Stimulated activated CD4-positive, alpha-beta T cell treated with anti-CD3 and anti-CD28 coated beads, Interleukin-1b, Interleukin-23, amount 100 ng/mL, for 4 hours (primary cell): ENCODE data around the gene RBM20.

ENCODE experiments used
- DNase-seq, 2 donors: peaks; one replicate each; pipeline ENCODE4 v3.0.0-alpha.2; 2020; ENCODE audit warnings: low read depth in 2 of 2

RBM20 gene

DNA sequence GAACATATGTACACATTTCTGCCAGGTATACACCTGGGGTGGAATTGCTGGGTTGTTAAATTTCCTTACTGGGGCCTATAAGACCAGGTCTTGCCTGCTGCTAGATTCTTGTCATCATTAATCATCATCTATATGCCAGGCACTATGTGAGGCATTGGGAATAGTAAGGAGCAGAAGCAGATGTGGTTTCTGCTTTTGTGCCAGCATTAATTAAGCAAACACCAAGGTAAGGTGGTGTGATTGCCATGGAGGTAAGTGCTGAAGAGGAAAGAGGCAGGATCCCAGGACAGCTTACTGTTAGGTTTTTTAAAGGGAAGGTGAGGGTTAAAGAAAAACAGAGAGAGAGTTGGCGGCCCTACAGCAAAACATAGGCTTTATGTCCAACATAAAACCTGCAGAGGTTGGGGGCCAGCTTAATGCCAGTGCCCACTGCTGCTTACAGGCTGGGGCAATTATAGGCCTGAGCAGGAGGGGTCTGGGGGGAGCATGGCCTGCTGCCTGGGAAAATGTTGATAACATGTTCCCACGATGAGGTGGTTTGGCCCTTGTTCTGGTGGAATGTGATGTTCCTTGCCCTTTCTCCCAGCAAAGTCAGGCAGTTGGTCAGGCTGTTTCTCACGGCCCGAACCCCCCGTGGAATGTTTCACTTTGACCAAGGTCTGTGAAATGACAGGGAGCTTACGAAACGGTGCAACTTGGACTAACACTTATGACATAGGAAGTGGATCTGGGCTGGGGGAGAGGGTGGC lies 93.9 kb downstream of the RBM20 start:
- no peak for DNase-seq

GRCh38 chr10:110739811-110740271 lies 95.7 kb downstream of the RBM20 start:
- no peak for DNase-seq

DNA sequence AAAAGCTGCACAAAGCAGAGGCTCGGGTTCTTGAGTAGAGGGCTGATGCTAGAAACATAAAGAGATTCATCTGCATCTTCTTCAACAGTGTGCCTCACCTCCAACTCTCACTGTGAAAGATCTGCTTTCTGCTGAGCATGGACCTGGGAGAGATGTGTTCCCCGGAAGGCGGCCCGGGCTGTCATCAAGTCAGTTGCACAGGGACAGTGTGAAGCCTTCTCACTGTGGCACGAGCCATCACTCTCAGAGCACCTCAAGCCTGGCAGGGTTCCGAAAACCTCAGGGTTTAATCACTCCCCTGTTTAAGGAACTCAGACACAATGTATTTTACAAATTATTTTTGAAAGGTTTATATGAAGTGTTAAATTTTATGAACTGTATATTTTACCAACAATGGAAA lies 98.7 kb downstream of the RBM20 start:
- no peak for DNase-seq

DNA sequence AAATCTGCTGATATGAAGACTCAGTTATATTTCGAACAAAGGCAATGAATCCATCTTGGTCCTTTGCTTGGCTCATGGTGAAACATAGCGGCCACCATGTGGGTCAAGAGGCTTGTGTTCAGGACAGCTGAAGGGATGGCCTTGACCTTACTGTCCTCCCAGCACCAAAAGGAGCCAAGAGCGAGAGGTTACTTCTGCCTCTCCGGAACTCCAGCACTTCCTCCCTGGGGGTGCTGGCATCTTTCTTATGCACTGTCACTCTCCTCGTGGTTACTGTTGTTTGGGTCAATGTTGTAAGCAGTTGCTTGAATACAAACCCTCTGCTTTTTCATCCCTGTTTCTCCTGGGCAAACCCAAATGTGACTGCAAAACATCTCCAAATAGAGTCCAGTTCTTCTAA lies 100.6 kb downstream of the RBM20 start:
- DNase-seq = no peak

- peak; percentile 15 to 29 for DNase-seq
These were observed 102.2 kb downstream of the RBM20 start for GRCh38 chr10:110746254-110746826.

DNA sequence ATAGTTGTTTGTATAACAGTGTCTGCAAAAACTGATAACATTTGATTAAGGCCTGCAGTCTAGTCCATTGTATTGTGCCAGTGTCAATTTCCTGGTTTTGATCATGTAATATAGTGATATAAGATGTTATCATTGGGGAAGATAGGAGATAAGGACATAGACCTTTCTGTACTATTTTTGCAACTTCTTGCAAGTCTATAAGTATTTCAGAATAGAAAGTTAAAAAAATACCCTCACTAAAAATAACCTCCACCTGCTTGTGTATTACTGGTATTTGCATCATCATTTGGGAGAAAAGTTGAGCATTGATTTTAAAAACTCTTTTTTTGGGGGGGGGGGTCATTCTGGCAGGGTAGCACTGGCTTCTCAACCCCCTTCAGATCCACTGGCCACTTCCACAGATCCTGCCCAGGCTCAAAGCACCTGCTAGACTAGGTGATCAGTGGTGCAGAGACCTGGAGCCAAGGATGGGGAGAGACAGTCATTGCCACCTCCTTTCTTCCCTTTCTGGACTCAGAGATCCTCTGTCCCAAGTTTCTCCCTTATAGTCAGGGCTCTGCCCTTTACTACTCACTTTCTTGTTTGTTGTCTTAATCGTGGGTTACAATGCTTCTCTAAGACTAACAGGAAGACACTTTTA lies 103.0 kb downstream of the RBM20 start:
- DNase-seq = no peak

- no peak for DNase-seq
These were observed 103.7 kb downstream of the RBM20 start for GRCh38 chr10:110747609-110748464.

DNA sequence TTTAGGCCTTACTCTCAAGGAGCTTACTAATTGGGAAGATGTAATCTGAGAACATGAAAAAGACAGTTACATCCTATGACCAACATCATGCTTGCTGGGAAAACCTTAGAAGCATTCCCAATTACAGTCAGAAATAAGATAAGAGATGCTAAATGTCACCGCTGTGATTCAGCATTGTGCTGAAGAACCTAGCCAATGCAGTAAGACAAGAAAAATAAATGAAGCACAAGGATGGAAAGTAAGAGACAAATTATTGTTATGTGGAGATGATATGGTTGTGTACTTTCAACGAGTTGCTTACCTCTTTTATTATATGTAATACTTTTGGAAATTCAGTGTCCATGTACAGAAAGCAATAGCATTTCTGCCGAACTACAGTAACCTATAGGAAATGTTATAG lies 104.8 kb downstream of the RBM20 start:
- DNase-seq = no peak

DNA sequence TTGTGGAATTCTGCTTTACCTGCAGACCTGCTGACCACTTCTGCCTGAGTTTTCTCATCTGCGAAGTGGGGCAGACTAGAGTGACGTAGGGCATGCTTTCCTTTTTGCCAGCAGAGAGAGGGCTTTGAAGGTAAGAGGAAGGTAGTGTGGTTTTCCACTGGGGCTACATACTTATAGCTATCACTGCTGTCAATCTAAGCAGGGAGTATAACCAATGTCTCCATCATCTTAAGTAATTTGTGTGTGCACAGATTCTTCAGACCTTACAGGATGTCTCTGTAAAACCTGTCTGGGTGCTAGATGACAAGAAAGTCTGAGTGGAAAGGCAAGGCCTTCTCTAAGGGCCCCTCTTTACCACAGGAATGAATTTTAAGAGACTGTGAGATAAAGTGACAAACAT lies 106.8 kb downstream of the RBM20 start:
- no peak for DNase-seq

DNA sequence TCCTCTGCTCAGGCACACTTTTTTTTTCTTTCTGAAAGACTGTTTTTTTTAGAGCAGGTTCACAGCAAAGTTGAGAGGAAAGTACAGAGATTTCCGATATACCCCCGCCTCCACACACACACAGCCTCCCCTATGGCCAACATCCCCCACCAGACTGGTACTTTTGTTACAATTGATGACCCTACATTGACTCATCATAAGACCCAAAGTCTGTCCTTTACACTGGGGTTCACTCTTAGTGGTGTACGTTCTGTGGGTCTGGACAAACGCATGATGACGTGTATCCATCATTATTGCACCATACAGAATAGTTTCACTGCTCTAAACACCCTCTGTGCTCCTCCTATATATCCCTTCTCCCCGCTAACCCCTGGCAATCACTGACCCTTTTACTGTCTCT lies 107.7 kb downstream of the RBM20 start:
- DNase-seq = no peak

DNA sequence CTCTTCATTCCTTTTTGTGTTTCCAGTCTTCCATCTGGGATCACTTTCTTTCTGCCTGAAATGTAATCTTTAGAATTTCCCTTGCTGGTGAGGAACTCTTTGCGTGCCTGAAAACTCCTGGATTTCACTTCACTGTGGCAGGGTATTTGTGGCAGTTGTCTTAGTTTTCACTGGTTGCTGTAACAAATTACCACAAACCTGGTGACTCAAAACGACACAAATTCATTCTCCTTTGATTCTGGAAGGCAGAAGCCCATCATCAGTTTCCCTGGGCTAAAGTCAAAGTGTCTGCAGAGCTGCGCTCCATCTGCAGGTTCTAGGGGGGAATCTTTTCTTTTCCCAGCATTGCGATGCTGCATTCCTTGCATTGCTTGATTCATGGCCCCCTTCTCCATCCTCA lies 109.3 kb downstream of the RBM20 start:
- DNase-seq = no peak

DNA sequence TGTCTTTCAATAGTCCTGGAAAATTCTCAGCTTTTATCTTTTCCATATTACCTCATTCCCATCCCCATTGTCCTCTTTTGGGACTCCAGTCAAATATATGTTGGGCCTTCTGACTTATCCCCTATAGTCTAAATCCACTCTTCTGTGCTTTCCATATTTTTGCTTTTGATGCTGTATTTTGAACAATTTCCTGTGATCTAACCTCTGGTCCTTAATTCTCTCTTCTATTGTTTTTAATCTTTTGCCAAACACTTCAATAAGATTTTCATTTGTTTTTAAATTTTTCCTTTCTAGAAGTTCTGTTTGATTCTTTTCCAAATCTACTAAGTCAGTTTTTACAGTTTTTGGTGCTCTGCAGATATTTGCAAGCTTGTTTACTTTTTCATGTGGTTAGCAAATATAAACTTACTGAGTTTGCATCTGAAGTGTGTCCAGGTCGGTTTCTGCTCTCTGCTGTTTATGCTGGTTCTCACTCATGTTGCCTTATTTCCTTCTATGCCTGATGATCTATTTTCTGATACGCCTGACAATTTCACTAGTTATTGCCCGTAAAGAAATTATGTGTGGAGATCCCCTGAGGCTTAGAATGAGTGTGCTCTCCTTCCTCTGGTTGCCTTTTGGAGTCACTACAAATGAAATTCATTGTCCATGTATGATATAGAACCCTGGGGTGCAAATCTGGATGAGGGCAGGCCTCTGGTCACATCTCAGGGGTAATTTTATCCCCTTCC lies 110.4 kb downstream of the RBM20 start:
- DNase-seq = no peak

DNA sequence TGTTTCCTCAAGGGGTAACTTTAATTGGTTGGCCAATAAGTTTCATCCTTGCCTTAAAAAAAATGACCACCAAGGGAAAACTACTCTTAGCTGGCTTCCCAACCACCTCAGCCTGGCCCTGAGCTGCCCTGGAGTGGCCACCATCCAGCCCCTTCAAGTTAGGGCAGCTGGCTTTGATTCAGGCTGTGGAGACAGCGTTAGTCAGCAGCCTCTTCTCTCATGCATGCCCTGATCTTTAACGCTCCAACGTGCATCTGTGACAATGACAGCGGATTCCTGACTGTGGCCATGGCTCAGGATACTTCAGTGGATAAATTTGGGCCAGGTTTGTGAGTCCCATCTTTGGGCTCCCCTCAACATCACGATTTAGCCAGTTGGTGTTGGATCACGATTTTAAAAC lies 111.6 kb downstream of the RBM20 start:
- DNase-seq = no peak

DNA sequence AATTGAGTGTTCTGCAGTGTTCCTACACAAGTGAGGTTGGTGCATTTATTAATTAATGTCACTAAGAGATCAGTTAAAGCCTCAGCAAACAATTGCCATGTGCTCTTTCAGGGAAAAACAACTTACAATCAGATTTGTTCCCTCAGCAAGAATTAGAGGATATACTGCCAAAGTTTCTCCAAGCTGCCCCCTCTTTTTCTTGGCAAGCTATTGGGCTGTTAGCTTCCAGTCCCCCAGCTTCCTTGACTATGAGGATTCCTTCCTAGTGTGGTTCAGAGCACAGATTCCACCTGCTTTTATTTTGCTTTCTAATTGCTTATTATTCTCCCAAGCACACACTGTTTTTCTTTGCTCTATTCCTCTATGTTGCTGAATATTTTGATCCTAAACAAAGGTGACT lies 112.7 kb downstream of the RBM20 start:
- DNase-seq = no peak

DNA sequence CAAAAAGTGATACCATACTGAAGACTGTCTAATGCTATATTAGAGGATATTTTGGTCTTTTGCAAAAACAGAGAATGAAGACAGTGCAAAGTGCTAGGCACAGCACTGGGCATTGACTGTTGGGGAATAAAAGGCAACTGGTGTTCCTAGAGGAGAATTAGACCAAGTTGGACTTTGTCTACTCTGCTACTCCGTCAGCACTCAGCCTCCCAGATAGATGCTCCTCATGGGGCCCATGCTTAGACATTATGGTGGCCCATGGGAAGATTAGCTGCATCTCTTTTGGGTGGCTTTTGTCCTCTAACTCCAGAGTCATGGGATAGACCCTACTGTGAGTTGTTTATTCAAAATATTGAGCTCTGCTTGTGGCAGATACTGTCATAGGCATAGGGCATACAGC lies 113.5 kb downstream of the RBM20 start:
- DNase-seq = no peak

DNA sequence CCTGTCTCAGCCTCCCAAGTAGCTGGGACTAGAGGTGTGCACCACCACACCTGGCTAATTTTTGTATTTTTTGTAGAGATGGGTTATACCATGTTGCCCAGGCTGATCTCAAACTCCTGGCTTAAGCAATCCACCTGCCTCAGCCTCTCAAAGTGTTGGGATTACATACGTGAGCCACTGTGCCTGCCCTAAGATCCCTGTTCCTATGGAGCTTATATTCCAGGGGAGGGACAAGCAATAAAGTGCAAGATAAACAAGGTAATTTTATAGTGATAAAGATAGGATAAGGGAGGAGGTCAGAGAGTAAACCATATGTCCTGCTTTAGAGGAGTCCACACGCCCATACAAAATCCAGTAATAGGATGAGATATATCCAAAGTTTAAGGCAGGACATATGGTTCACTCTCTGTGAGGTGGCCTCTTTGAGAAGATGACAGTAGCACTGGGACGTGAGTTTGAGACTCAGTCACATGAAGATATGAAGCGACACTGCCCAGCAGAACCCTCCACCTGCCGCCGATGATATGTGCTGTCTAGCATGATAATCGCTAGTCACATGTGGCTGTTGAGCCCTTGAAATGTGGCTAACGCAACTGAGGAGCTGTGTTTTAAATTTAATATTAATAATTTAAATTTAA lies 114.1 kb downstream of the RBM20 start:
- no peak for DNase-seq

DNA sequence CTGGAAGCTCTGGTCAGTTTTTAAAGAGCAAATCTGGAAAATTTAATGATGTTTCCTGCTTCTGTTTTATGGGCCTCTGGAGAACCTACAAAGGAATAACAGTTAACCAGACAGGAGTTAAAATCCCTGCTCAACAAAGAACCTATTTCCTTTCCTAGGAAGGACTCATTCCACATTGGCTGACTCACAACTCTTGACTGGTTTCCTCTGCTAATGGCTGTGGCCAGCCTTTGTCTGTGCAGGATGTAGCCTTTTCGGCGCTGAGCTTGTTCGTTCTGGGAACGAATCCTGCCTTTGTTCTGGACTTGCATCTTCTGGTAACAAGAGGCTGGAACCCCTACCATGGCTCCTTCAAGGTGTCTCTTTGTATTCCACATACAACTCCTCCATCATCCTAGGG lies 114.8 kb downstream of the RBM20 start:
- no peak for DNase-seq

DNA sequence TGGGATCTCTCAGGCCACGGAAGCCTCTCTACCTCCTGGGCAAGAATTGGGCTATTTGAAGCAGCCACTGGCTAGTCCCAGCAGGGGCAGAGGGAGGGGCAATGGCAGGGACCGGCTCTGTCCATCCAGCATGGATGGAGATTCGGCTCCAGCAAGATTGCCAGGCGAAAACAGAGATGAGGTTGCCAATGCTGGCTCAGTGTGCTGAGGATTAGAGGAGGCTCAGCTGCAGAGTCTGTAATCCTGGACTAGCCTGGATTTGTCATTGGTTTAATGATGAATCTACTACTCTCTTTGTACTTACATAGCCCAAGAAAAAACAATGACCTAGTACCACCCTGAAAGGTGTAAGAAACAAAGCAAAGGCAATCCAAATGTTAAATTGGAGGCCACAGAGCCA lies 115.4 kb downstream of the RBM20 start:
- no peak for DNase-seq

- no peak for DNase-seq
These were observed 118.1 kb downstream of the RBM20 start for GRCh38 chr10:110762109-110762848.

DNA sequence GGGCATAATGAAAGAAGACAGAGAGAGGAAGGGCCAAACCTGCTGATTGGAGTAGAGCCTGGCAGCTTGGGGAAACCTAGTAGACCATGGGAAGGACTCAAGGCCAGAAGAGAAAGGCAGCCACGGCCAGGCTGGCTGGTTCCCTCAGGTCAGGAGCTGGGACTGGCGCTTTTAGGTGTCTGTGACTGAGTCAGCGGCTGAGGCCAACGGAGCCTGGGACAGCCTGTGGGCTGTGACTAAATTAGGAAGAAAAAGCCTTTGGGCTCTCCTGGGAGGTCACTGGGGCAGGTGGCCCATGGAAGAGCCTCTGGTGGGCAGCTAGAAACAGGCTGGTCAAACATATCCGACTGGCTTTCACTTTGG lies 118.7 kb downstream of the RBM20 start:
- DNase-seq = no peak

- no peak for DNase-seq
These were observed 120.2 kb downstream of the RBM20 start for GRCh38 chr10:110764378-110764777.
